Lower lobe of right lung (tissue), 2 donors: ENCODE data around the gene TMEM131. TPM values are rescaled to one million over a fixed set of nuclear protein-coding genes. Genes with fewer than 3 reads are reported as not detected.
"Not testable (repeated sequence)": the region's sequence is repeated elsewhere in the genome, so short reads cannot be mapped to it uniquely, and the experiment has no call there.

Experiments used
- ATAC-seq, 2 donors: fragments of 200-7000 bp; cut with Tn5 transposase; one replicate each; pipeline ENCODE4 v1.9.1; 2020 to 2022; ENCODE audit warnings: mild to moderate bottlenecking in 2 of 2, moderate library complexity in 2 of 2
- DNase-seq: peaks from one replicate; pipeline ENCODE4 v3.0.0-alpha.2; 2020
- H3K27ac ChIP-seq: fragments of 200-600 bp; one replicate; pipeline ENCODE4 v1.8.0; 2022
- H3K27me3 ChIP-seq: fragments of 200-600 bp; one replicate; pipeline ENCODE4 v1.8.0; 2022; ENCODE audit warnings: low read depth
- H3K36me3 ChIP-seq: fragments of 200-600 bp; one replicate; pipeline ENCODE4 v1.8.0; 2022; ENCODE audit warnings: mild to moderate bottlenecking
- H3K4me1 ChIP-seq: fragments of 200-600 bp; one replicate; pipeline ENCODE4 v1.8.0; 2022
- H3K4me3 ChIP-seq: fragments of 200-600 bp; one replicate; pipeline ENCODE4 v1.8.0; 2022; ENCODE audit warnings: mild to moderate bottlenecking
- H3K9me3 ChIP-seq: fragments of 200-600 bp; one replicate; pipeline ENCODE4 v1.8.0; 2022
- CTCF ChIP-seq: fragments of 200-600 bp; IDR thresholded peaks from one replicate; pipeline ENCODE4 v1.8.0; 2022; ENCODE audit warnings: antibody characterized with exemption, mild to moderate bottlenecking
- intact Hi-C: fragments of 100-400 bp; cut with DNase I; formaldehyde crosslinking; loops from one replicate; pipeline ENCODE4 v1.11.0; 2022
- total RNA-seq: library from RNA; stranded (reverse); fragmentation: NEBNext Ultra II Directional; extraction: Animal tissue kit (Norgen Biotek cat#: 25700); gene quantifications from one replicate; pipeline ENCODE4 v1.2.1, GENCODE V29; 2021
- donor health status: DM: no; HTN: yes; CAD: no; lungs with severe emphysema.

TMEM131 gene
- total RNA-seq, 1 donor from 2014 or later: 42.2 TPM

GRCh38 chr2:97714950-97715652, 280.6 kb downstream of the TMEM131 start:
- ATAC-seq (no peak), DNase-seq (no peak)
- Histone ChIP-seq H3K36me3 (no peaks in the 10 kb centered on the region), H3K9me3 (no peaks in the 10 kb centered on the region), H3K27ac (no peak overlapping the region), H3K27me3 (no peaks in the 10 kb centered on the region), H3K4me1 (no peaks in the 10 kb centered on the region), H3K4me3 (peak overlapping the region; percentile 39)
- TF ChIP-seq CTCF: no peak
- intact Hi-C loops: no loop called here

- no peak for TF ChIP-seq CTCF
- Histone ChIP-seq H3K4me1 (no peaks in the 10 kb centered on the region), H3K9me3 (no peaks in the 10 kb centered on the region), H3K27ac (peak overlapping the region; percentile 58), H3K4me3 (peak overlapping the region; percentile 39), H3K27me3 (no peaks in the 10 kb centered on the region), H3K36me3 (no peaks in the 10 kb centered on the region)
- DNase-seq (no peak), ATAC-seq (no peak)
- intact Hi-C loops: no loop called here
Measured at GRCh38 chr2:97714084-97714949, 281.4 kb downstream of the TMEM131 start.

- DNase-seq (no peak), ATAC-seq (peak in 1 of 2 donors; percentile 24)
- intact Hi-C loops: no loop called here
- no peaks in the 10 kb centered on the region for H3K36me3 ChIP-seq
- no peaks in the 10 kb centered on the region for H3K27me3 ChIP-seq
- no peak for TF ChIP-seq CTCF
- peak within 1 kb of the TSS; percentile 39 for H3K4me3 ChIP-seq
- peak within 1 kb of the TSS; percentile 58 for H3K27ac ChIP-seq
- H3K4me1 ChIP-seq: no peaks in the 10 kb centered on the region
- no peaks in the 10 kb centered on the region for H3K9me3 ChIP-seq
Measured at GRCh38 chr2:97713296-97714083, 282.3 kb downstream of the TMEM131 start, which contains the start of gene ZAP70. ZAP70 (plus strand) TSS chr2:97713576; CDS start chr2:97724037, 10,461 bp downstream.

GRCh38 chr2:97712693-97713295, 283.0 kb downstream of the TMEM131 start:
- TF ChIP-seq CTCF: no peak
- no peaks in the 10 kb centered on the region for H3K4me1 ChIP-seq

GRCh38 chr2:97712175-97712574, 283.6 kb downstream of the TMEM131 start:
- DNase-seq, intact Hi-C loops, H3K27ac ChIP-seq, H3K4me3 ChIP-seq, ATAC-seq, H3K36me3 ChIP-seq, H3K9me3 ChIP-seq, H3K4me1 ChIP-seq, H3K27me3 ChIP-seq: not testable (repeated sequence)

More at GRCh38 chr2:97712693-97713295, 283.0 kb downstream of the TMEM131 start:
- Histone ChIP-seq H3K27ac (peak overlapping the region; percentile 58), H3K36me3 (no peaks in the 10 kb centered on the region), H3K4me3 (no peak overlapping the region), H3K9me3 (no peaks in the 10 kb centered on the region), H3K27me3 (peaks cover 1% of the 10 kb centered on the region)
- no peak for DNase-seq
- no peak for ATAC-seq
- intact Hi-C loops: no loop called here
